ENCODE results near the gene ARAP1. TPM values are rescaled to one million over a fixed set of nuclear protein-coding genes. Genes with fewer than 3 reads are reported as not detected.

The ARAP1 gene
- total and polyA plus RNA-seq, 2 donors, result 36.4 to 92.2 TPM

DNA sequence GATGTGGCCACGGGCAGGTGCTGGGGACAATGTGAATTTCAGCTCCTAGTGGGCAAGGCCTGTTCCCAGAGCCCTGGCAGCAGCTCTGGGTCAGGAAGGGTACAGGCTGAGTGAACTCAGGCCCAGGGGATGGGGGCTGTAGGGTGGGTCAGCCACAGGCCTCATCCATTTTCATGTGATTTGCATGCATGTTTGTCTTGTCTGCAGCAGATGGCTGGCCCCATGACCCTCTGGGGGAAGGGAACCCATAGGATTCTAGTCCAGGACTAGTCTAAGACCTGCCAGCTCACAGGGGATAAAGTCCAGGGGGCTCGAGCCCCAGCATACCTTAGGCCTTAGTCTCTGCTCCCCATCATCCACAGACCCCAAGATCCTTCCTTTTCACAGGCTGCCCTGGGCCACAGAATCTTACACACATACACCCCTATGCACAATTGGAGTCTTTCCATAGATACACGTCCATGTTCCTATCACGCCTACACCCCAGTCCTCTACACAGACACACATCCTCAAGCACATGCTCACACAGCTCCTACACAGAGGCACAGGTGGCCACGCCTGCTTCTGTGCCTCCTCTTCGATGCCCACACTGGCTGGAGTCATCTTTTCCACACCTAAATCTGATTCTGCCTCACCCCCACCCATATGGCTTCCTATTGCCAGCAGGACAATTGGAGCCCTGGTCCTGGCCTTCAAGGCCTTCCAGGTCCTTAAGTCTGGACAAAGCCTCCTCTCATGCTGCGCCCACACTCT is 103.6 kb downstream of the ARAP1 start:
- Histone ChIP-seq H3K27me3 (ENCODE audit: control insufficient read depth in 2 of 2, insufficient read depth in 1 of 2, low read length in 1 of 2) (peaks cover 5 to 23% of the 10 kb centered on the region in 2 donors), H3K4me1 (ENCODE audit: control insufficient read depth in 2 of 2, insufficient read depth in 2 of 2, low read length in 2 of 2) (no peaks in the 10 kb centered on the region), H3K27ac (ENCODE audit: low read depth in 1 of 2, low read length in 1 of 2) (no peak overlapping the region), H3K4me3 (ENCODE audit: low read length in 2 of 2) (no peak overlapping the region), H3K9me3 (ENCODE audit: control insufficient read depth in 2 of 2, insufficient read depth in 1 of 2, low read length in 1 of 2) (no peaks in the 10 kb centered on the region), H3K36me3 (ENCODE audit: control insufficient read depth in 2 of 2, insufficient read depth in 2 of 2, low read length in 1 of 2) (no peaks in the 10 kb centered on the region)
- no peak for DNase-seq (ENCODE audit: low read depth in 6 of 9, low spot score in 9 of 9)
- 95% methylated on average over 7 of the region's 7 CpGs for WGBS

DNA sequence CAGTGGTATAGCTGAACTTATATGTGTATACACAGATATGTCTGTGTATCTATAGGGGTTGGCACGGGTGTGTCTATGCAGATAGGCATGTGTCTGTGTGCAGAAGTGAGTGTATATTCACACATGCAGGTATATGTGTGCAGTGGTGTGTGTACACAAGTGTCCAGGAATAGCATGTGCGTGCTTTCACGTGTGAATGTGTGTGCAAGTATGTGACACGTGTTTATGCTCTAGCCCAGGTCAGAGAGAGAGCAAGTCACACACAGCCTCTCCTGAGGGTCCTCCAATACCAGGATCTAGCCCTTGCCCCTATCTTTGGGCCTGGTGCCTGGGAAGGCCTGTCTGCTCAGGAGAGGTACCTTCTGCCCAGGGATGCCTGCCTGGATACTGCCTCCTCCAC is 104.3 kb downstream of the ARAP1 start:
- no peak overlapping the region for H3K4me3 ChIP-seq (ENCODE audit: low read length in 2 of 2)
- DNase-seq (ENCODE audit: low read depth in 6 of 9, low spot score in 9 of 9), result no peak
- 98% methylated on average over 4 of the region's 4 CpGs for WGBS
- no peak overlapping the region for H3K27ac ChIP-seq (ENCODE audit: low read depth in 1 of 2, low read length in 1 of 2)
- H3K27me3 ChIP-seq (ENCODE audit: control insufficient read depth in 2 of 2, insufficient read depth in 1 of 2, low read length in 1 of 2), result peaks cover 10 to 30% of the 10 kb centered on the region in 2 donors
- no peaks in the 10 kb centered on the region for H3K36me3 ChIP-seq (ENCODE audit: control insufficient read depth in 2 of 2, insufficient read depth in 2 of 2, low read length in 1 of 2)
- H3K4me1 ChIP-seq (ENCODE audit: control insufficient read depth in 2 of 2, insufficient read depth in 2 of 2, low read length in 2 of 2), result peaks cover 0 to 2% of the 10 kb centered on the region in 2 donors
- no peaks in the 10 kb centered on the region for H3K9me3 ChIP-seq (ENCODE audit: control insufficient read depth in 2 of 2, insufficient read depth in 1 of 2, low read length in 1 of 2)

DNA sequence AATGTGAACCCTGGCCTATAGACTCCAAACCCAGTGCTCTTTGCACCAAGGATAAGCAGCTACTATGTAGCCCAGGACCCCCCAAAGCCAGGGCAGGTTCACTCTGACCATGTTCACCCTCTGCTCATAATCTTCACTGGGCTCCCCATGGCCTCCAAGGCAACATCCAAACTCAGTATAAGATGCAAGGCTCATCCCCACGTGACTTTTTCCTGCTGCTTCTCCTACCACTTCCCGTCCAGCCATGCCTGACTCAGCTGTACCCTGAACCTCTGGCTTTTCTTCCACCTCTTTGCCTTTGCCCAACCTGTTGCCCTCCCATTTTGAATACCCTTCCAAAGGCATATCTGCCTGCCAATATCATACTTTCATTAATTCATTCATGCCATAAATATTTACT is 105.7 kb downstream of the ARAP1 start:
- H3K4me3 ChIP-seq (ENCODE audit: low read length in 2 of 2), result no peak overlapping the region
- peaks cover 0 to 2% of the 10 kb centered on the region in 2 donors for H3K4me1 ChIP-seq (ENCODE audit: control insufficient read depth in 2 of 2, insufficient read depth in 2 of 2, low read length in 2 of 2)
- H3K9me3 ChIP-seq (ENCODE audit: control insufficient read depth in 2 of 2, insufficient read depth in 1 of 2, low read length in 1 of 2), result no peaks in the 10 kb centered on the region
- H3K36me3 ChIP-seq (ENCODE audit: control insufficient read depth in 2 of 2, insufficient read depth in 2 of 2, low read length in 1 of 2), result no peaks in the 10 kb centered on the region
- H3K27me3 ChIP-seq (ENCODE audit: control insufficient read depth in 2 of 2, insufficient read depth in 1 of 2, low read length in 1 of 2), result peaks cover 23 to 43% of the 10 kb centered on the region in 2 donors
- no peak for DNase-seq (ENCODE audit: low read depth in 6 of 9, low spot score in 9 of 9)
- no peak overlapping the region for H3K27ac ChIP-seq (ENCODE audit: low read depth in 1 of 2, low read length in 1 of 2)
- 80% methylated on average over 2 of the region's 2 CpGs for WGBS

DNA sequence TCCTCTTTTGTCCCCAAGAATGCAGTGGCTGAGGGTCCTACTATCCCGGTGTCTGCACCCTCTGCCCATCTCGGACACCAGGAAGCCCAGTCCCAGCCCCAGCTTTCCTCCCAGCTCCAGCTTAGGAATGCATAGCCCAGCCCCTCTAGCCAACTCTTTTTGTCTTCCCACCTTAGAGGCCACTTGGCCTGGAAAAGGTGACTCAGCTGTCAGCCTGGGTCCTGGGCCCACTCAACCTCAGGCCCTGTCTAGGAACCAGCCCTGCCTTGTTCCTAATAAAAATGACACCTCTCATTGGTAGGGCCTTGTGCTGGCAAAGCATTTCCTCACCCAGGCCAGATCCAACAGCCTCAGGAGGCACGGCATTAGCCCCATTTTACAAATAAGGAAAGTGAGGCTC is 106.2 kb downstream of the ARAP1 start:
- 96% methylated on average over 3 of the region's 3 CpGs for WGBS
- Histone ChIP-seq H3K9me3 (ENCODE audit: control insufficient read depth in 2 of 2, insufficient read depth in 1 of 2, low read length in 1 of 2) (no peaks in the 10 kb centered on the region), H3K36me3 (ENCODE audit: control insufficient read depth in 2 of 2, insufficient read depth in 2 of 2, low read length in 1 of 2) (no peaks in the 10 kb centered on the region), H3K4me3 (ENCODE audit: low read length in 2 of 2) (no peak overlapping the region), H3K4me1 (ENCODE audit: control insufficient read depth in 2 of 2, insufficient read depth in 2 of 2, low read length in 2 of 2) (peaks cover 0 to 2% of the 10 kb centered on the region in 2 donors), H3K27ac (ENCODE audit: low read depth in 1 of 2, low read length in 1 of 2) (no peak overlapping the region), H3K27me3 (ENCODE audit: control insufficient read depth in 2 of 2, insufficient read depth in 1 of 2, low read length in 1 of 2) (peaks cover 27 to 45% of the 10 kb centered on the region in 2 donors)
- DNase-seq (ENCODE audit: low read depth in 6 of 9, low spot score in 9 of 9), result no peak

DNA sequence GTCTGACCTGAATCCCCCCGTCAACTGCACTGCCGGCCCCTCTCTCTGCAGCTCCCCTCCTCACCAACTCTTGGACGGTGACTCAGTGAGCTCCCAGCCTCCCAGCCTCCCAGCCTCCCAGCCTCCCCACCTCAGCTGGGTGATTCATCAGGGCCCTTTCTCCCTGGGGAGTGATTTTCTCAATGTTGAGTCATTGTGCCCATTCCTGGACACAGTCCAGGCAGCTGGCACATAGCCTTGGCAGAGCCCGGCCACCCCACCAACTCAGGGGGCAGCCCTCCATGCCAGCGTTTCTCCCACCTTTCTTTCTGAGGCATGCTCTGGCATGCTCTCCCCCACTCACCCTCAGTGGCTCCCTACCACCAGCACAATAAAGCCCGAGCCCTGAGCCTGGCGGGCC is 108.7 kb downstream of the ARAP1 start:
- no peak for DNase-seq (ENCODE audit: low read depth in 6 of 9, low spot score in 9 of 9)
- H3K27me3 ChIP-seq (ENCODE audit: control insufficient read depth in 2 of 2, insufficient read depth in 1 of 2, low read length in 1 of 2), result peaks cover 35 to 67% of the 10 kb centered on the region in 2 donors
- no peaks in the 10 kb centered on the region for H3K9me3 ChIP-seq (ENCODE audit: control insufficient read depth in 2 of 2, insufficient read depth in 1 of 2, low read length in 1 of 2)
- H3K27ac ChIP-seq (ENCODE audit: low read depth in 1 of 2, low read length in 1 of 2), result no peak overlapping the region
- 92% methylated on average over 7 of the region's 7 CpGs for WGBS
- no peak overlapping the region for H3K4me3 ChIP-seq (ENCODE audit: low read length in 2 of 2)
- H3K4me1 ChIP-seq (ENCODE audit: control insufficient read depth in 2 of 2, insufficient read depth in 2 of 2, low read length in 2 of 2), result peaks cover 0 to 2% of the 10 kb centered on the region in 2 donors
- no peaks in the 10 kb centered on the region for H3K36me3 ChIP-seq (ENCODE audit: control insufficient read depth in 2 of 2, insufficient read depth in 2 of 2, low read length in 1 of 2)

DNA sequence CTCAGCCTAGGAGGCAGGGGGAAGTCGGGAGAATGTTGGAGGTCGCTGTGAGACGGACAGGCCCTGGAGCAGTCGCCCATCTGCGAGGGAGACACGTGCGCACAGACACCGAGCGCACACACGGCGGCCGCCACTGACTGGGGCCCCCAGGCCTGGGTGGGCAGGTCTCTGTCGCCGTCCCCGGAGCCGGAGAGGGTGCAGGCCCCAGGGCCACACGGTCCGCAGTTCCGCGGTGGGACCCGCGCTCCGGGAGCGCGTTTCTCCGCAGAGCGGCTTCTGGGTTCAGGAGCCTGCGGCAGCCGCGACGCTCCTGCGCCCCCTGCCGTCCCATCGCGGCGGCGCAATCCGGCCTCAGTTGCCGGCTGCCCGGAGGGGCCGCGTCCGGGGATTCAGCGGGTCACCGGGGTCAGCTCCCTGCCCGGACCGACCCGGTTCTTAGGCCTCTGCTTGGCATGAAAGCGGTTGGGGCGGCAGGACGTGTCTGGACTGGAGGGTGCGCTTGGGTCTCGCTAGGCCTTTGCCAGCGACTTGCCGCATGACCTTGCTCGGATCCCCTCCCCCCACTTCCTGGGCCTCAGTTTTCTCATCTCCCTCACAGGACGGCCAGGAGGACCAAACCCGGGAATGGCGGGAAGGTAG is 109.2 kb downstream of the ARAP1 start:
- Histone ChIP-seq H3K27ac (ENCODE audit: low read depth in 1 of 2, low read length in 1 of 2) (no peak overlapping the region), H3K36me3 (ENCODE audit: control insufficient read depth in 2 of 2, insufficient read depth in 2 of 2, low read length in 1 of 2) (no peaks in the 10 kb centered on the region), H3K27me3 (ENCODE audit: control insufficient read depth in 2 of 2, insufficient read depth in 1 of 2, low read length in 1 of 2) (peaks cover 35 to 72% of the 10 kb centered on the region in 2 donors), H3K4me3 (ENCODE audit: low read length in 2 of 2) (peak overlapping the region in 1 of 2 donors; percentile 34), H3K9me3 (ENCODE audit: control insufficient read depth in 2 of 2, insufficient read depth in 1 of 2, low read length in 1 of 2) (no peaks in the 10 kb centered on the region), H3K4me1 (ENCODE audit: control insufficient read depth in 2 of 2, insufficient read depth in 2 of 2, low read length in 2 of 2) (peaks cover 0 to 2% of the 10 kb centered on the region in 2 donors)
- 4% methylated on average over 59 of the region's 59 CpGs for WGBS
- DNase-seq (ENCODE audit: low read depth in 6 of 9, low spot score in 9 of 9), result peak in 8 of 9 donors; percentile 19 to 69 (median 50)

DNA sequence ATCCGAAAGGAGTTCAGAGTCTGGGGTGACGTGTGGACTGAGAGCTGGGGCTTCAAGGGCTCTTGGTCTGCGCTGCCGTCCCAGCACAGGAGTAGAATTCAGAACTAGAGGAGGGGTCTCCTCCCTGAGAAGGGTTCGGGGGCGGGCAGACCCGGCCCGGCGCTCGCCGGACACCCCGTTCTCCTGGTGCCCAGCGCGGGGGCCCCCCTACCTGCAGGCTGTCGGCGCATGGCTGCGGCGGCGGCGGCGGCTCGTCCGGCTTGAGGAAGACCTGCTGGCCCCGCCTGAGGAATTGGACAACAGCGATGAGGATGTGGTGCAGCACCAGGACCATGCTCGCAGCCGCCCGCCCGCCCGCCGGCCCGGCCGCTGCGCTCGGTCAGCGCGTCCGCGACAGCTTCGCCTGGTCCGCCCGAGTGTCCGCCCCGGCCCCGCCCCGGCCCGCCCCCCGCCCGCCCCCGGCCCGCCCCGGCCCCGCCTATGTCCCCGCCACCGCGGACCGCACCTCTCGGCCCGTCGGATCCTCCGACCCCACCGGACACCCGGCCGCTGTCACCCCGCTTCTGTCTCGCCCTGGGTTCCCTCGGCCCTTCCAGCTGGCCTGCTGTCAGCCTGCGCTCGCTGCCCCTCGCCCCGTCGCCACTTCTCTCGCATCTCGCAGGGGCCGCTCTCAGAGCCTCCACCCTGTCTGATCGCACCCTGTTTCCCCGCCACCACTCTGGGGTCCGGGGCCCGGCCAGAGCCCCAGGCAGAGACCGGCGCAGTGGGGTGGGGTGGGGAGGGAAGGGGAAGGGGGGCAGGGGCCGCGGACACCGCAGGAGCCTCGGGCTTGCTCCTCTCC is 109.9 kb downstream of the ARAP1 start:
- 4% methylated on average over 85 of the region's 85 CpGs for WGBS
- H3K27me3 ChIP-seq (ENCODE audit: control insufficient read depth in 2 of 2, insufficient read depth in 1 of 2, low read length in 1 of 2), result peaks cover 35 to 79% of the 10 kb centered on the region in 2 donors

DNA sequence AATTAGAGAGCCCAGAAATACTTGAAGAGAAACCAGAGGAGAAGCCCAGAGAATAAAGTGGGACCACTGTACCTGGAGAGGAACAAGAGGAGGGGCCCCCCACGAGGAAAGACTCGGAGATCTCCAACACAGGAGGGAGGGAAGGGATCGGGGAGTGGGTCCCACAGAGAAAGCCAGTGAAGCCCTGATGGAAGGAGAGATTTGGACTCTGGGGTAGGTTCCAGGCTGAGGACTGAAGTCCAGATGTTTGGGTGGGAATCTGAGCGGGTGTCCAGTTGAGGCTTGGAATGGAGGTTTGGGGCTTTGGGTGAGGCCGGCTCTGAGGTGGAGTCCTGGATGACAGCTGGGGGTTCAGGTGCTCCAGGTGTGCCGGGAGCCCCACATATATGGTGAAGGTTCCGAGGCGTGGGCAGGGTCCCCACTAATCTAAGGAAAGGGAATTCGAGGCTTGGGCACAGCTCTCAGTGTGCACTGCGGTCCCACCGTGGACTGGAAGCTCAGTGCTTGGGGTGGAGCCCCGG is 110.6 kb downstream of the ARAP1 start:
- Histone ChIP-seq H3K4me3 (ENCODE audit: low read length in 2 of 2) (no peak overlapping the region), H3K36me3 (ENCODE audit: control insufficient read depth in 2 of 2, insufficient read depth in 2 of 2, low read length in 1 of 2) (no peaks in the 10 kb centered on the region), H3K9me3 (ENCODE audit: control insufficient read depth in 2 of 2, insufficient read depth in 1 of 2, low read length in 1 of 2) (no peaks in the 10 kb centered on the region), H3K27ac (ENCODE audit: low read depth in 1 of 2, low read length in 1 of 2) (no peak overlapping the region), H3K4me1 (ENCODE audit: control insufficient read depth in 2 of 2, insufficient read depth in 2 of 2, low read length in 2 of 2) (peaks cover 0 to 2% of the 10 kb centered on the region in 2 donors), H3K27me3 (ENCODE audit: control insufficient read depth in 2 of 2, insufficient read depth in 1 of 2, low read length in 1 of 2) (peaks cover 35 to 86% of the 10 kb centered on the region in 2 donors)
- DNase-seq (ENCODE audit: low read depth in 6 of 9, low spot score in 9 of 9), result no peak
- WGBS, result 59% methylated on average over 12 of the region's 12 CpGs

More for the DNA sequence above, 109.9 kb downstream of the ARAP1 start:
- peak overlapping the region in 1 of 2 donors; percentile 34 for H3K4me3 ChIP-seq (ENCODE audit: low read length in 2 of 2)
- H3K9me3 ChIP-seq (ENCODE audit: control insufficient read depth in 2 of 2, insufficient read depth in 1 of 2, low read length in 1 of 2), result no peaks in the 10 kb centered on the region
- peaks cover 0 to 2% of the 10 kb centered on the region in 2 donors for H3K4me1 ChIP-seq (ENCODE audit: control insufficient read depth in 2 of 2, insufficient read depth in 2 of 2, low read length in 2 of 2)
- H3K36me3 ChIP-seq (ENCODE audit: control insufficient read depth in 2 of 2, insufficient read depth in 2 of 2, low read length in 1 of 2), result no peaks in the 10 kb centered on the region
- DNase-seq (ENCODE audit: low read depth in 6 of 9, low spot score in 9 of 9), result no peak
- no peak overlapping the region for H3K27ac ChIP-seq (ENCODE audit: low read depth in 1 of 2, low read length in 1 of 2)

Data from thymus (tissue), 11 donors.